DND-41 (cell line): Measurements from ENCODE around the gene MAP2K3.
"Not testable (repeated sequence)": the region's sequence is repeated elsewhere in the genome, so short reads cannot be mapped to it uniquely, and the experiment has no call there.

Source experiments
- EZH2 ChIP-seq: IDR thresholded peaks from 3 replicates; pipeline ENCODE4 v1.6.1; 2012; ENCODE audit warnings: borderline replicate concordance, low read depth, mild to moderate bottlenecking, moderate library complexity, low read length, inconsistent platforms; ENCODE audit not compliant: severe bottlenecking
- TF ChIP-seq, protein P1 (sequence below): IDR thresholded peaks from 2 replicates; pipeline ENCODE4 v1.5.1; 2012; ENCODE audit warnings: borderline replicate concordance, low read length, moderate library complexity, mild to moderate bottlenecking; ENCODE audit not compliant: poor library complexity, severe bottlenecking; ENCODE audit errors: extremely low read depth

DNA sequence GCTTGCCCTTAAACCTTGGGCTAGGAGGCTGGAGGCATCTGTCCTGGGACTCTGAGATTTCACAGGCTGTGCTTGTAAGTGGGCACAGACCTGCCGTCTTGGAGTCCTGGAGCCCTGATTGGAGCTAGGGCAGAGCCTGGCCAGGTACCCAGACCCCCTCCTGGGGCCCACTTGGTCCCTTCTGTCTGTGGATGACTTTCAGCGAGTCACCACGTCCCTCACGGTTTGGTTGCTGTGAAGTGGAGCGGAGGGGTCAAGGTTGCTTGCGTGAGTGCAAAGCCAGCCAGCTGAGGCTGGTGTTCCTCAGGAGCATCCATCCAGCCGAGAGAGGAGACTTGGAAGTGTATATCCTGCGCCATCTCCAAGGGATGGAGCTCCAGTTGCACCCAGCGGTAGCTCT lies 36.5 kb downstream of the MAP2K3 start:
- TF ChIP-seq, protein P1, sequence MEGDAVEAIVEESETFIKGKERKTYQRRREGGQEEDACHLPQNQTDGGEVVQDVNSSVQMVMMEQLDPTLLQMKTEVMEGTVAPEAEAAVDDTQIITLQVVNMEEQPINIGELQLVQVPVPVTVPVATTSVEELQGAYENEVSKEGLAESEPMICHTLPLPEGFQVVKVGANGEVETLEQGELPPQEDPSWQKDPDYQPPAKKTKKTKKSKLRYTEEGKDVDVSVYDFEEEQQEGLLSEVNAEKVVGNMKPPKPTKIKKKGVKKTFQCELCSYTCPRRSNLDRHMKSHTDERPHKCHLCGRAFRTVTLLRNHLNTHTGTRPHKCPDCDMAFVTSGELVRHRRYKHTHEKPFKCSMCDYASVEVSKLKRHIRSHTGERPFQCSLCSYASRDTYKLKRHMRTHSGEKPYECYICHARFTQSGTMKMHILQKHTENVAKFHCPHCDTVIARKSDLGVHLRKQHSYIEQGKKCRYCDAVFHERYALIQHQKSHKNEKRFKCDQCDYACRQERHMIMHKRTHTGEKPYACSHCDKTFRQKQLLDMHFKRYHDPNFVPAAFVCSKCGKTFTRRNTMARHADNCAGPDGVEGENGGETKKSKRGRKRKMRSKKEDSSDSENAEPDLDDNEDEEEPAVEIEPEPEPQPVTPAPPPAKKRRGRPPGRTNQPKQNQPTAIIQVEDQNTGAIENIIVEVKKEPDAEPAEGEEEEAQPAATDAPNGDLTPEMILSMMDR, result not testable (repeated sequence)
- TF ChIP-seq EZH2, result not testable (repeated sequence)
